Stimulated activated CD4-positive, alpha-beta T cell treated with anti-CD3 and anti-CD28 coated beads, Interleukin-15, amount 100 ng/mL, for 24 hours (primary cell): Measurements from ENCODE around the gene DACT1.
A peak's percentile ranks its signal among the peaks of the same experiment; 100 is the strongest.
"Not testable (repeated sequence)": the region's sequence is repeated elsewhere in the genome, so short reads cannot be mapped to it uniquely, and the experiment has no call there.

Experiments
- DNase-seq: peaks from one replicate; pipeline ENCODE4 v3.0.0-alpha.2; 2020

Gene DACT1, protein sequence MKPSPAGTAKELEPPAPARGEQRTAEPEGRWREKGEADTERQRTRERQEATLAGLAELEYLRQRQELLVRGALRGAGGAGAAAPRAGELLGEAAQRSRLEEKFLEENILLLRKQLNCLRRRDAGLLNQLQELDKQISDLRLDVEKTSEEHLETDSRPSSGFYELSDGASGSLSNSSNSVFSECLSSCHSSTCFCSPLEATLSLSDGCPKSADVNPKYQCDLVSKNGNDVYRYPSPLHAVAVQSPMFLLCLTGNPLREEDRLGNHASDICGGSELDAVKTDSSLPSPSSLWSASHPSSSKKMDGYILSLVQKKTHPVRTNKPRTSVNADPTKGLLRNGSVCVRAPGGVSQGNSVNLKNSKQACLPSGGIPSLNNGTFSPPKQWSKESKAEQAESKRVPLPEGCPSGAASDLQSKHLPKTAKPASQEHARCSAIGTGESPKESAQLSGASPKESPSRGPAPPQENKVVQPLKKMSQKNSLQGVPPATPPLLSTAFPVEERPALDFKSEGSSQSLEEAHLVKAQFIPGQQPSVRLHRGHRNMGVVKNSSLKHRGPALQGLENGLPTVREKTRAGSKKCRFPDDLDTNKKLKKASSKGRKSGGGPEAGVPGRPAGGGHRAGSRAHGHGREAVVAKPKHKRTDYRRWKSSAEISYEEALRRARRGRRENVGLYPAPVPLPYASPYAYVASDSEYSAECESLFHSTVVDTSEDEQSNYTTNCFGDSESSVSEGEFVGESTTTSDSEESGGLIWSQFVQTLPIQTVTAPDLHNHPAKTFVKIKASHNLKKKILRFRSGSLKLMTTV

DNA sequence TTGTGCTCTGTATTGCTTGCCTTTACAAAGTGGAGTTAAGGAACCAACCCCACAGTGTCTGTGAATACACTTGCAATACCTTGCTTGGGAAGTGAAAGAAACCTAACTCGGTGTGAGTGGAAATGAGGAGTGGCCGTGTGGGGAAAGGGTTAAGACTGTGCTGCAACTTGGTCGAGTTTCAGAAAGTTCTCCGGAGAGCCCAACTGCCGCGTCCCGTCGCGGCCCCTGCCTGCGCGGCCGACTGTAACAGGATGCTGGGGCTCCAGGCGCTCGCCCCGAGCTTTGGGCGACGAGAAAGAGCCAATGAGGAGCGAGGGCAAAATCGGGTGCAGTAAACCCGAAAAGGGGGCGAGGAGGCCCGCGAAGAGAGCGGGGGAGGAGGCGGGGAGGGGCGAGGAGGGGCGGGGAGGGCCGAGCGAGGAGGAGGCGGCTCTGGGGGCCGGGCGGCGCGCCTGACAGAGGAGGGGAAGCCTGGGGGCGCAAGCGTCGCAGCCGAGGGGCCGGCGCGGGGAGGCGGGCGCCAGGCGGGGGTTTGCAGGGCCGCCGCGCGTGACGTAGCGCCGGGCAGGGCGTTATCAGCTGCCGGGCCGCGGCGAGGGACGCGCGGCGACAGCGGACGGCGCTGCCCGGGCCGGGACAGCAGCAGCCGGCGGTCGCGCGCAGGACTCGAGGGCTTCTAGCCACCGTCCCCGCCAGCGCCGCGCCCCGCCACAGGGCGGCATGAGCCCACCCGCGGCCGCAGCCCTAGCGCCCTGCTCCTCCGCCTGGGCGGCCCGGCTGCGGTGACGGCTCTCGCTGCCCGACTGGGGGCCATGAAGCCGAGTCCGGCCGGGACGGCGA is at the start of gene DACT1:
DACT1 (plus strand) TSS at position 572 of the 840 bp plus-strand sequence; CDS start at position 813, 241 bp downstream.
- DNase-seq: peak; percentile 75

DNA sequence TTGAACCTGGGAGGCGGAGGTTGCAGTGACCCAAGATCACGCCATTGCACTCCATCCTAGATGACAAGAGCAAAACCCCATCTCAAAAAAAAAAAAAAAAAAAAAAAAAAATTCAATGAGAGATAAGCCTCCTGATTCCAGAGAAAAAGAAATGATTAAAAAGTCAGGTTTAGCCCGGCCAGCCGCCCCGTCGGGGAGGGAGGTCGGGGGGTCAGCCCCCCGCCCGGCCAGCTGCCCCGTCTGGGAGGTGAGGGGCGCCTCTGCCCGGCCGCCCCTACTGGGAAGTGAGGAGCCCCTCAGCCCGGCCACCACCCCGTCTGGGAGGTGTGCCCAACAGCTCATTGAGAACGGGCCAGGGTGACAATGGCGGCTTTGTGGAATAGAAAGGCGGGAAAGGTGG is 49.4 kb upstream of the DACT1 start:
- not testable (repeated sequence) for DNase-seq

DNA sequence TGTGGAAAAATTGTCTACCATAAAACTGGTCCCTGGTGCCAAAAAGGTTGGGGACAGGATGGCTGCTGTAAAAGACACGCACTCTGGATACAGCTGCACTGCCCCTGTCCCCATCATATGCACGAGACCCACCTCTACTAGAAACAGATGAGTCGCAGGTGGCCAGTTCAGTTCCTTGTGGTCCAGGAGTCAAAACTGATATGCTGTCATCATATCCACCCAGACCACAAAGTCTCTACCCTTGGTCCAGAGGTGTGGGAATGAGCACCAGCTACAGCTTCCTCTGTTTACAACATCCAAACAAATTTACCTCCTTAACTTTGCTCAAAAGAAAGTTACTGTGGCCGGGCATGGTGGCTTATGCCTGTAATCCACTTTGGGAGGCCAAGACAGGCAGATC is 43.8 kb upstream of the DACT1 start:
- no peak for DNase-seq

DNA sequence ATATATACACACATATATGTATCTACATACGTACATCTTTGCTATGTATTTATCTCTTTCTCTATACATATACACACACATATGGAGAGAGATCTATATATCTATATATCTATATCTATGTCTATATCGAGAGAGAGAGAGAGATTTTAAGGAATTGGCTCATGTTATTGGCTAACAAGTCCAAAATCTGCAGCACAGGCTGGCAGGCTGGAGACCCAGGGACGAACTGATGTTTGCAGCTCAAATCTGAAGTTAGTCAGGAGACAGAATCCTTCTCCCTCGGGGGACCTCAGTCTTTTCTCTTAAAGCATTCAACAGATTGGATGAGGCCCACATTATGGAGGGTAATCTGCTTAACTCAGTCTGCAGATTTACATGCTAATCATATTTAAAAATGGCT is 40.7 kb upstream of the DACT1 start:
- DNase-seq: no peak

DNA sequence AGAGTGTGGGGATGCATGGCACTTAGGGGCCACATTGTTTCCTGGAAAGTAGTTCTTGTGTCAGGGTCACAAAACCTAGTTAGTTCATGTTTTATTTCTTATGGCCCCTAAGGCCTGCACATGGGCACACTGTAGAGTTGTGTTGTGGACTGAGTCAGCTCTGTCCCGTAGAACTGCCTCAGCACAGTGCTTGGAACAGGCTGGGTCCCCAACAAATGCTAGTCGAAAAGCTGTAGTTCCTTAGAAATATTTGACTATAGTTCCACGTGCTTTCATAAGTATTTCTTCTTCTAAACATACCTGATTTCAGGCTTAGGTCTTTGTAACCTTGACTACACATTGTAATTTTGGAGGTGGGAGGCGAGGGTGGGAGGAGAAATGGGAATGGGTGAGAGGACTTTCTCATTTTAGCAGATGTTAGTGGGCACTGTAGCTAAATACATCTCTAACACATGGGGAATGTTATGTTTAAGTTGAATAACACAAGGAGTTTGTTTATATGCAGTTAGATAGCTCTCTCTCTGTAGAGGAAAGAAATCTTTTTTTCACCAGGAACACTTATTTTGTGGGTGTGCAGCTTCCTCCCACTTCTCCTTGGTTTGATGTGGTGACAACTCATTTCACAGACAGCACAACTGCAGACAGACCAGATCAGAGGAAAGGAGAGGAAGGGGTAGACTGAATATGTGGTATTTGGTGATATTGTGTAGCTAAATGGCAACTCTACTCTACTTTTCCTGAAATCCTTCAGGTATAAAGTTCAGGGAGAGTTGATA is 39.5 kb upstream of the DACT1 start:
- no peak for DNase-seq

DNA sequence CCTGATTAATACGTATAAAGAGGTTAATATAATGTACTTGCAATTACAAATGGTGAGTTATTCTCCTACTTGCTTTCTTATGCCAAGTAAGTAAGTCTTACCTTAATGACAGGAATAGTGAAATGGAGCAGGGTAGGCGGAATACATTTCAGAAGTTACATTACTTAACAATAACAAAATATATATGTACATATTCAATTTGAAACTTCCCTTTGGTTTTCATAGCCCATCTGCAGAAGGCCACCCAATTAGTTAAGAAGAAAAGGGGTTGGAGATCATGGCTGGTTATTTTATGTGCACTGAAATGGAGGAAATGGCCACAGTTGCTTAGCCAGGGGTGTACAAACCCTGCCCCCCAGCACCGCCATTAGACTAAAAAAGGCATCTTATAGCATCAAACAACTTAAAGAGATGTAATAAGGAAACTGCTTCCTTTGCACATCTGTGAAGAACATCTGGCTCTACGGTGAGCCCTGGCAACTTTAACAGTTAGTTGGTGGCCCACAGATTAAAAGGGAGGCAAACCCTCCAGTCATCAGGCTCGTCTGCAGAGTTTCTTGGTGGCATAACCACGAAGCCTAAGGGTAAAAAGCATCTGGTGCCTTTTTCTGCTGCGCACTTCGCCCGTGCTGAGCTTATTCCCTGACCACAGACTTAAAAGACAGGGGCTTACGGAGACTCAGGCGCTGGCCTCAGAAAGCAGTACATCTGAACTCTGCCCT is 38.8 kb upstream of the DACT1 start:
- DNase-seq: no peak

DNA sequence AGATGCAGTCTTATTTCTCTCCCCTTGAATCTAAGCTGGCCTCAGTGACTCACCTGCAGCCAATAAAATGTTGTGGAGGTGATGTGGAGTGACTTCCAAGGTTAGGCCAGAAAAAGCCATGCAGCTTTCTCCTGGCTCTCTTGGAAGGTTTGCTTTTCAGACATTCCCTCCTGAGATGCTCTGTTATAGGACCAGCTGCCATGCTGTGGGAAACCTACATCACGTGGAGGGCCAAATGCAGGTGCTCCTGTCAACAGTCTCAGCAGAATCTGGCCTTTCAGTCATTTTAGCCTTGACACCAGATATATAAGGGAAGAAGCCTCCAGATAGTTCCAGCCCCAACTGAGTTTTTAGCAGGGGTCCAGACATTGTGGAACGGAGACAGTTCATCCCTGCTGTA is 38.1 kb upstream of the DACT1 start:
- no peak for DNase-seq

DNA sequence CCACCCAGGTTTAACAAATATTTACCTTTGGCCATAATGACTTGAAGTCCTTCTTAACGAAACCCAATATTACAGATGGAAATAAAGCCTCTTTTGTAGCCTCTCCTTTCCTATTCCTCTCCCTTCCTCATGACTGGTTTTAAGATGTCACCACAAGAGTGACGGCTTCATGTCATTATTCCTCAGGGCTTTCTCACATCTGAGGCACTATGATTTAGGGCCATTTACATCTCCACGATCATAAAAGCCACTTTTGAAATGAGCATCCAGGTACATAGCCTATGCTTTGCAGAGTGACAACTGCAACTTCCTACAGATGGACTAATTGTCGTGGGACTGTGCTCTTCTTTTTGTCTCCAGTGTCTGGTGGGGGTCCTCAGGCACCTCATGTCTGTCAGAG is 32.3 kb upstream of the DACT1 start:
- DNase-seq: no peak

DNA sequence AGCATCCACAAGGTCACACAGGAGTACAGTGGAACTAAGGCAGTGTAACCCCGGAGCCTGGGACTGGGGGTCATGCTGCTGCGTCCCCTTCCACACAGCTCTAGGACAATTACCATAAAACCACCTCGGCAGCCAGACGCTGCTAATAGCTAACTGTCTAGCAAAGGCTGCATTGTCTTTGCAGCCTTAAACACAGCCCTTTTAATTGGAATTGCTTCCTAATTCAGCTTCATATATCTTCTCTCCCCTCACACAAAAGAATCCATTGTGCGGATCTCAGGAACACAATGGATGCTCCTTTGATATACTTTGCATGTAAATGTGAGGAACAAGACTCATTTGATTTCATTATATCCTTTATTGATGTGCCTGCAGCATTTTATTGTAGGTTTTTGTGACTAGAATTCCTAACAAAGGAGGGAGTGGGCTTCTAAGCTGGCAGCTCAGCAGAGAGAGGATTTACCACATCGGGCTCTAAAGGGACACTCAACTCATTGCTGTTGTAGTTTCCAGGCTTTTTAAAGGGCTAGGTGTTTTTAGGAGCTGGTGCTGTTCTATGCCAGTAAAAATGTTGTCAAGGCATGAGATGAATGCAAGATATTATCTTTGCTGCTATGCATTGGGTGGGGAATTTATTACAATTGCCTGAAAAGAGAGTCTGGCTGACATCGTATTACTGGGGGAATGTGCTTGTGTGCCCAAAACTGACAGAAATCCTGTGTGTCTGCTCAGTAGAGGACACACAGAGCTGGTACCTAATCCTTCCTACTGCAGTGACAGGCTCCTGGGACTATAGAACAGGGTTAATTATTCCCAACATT is 30.4 kb upstream of the DACT1 start:
- no peak for DNase-seq

DNA sequence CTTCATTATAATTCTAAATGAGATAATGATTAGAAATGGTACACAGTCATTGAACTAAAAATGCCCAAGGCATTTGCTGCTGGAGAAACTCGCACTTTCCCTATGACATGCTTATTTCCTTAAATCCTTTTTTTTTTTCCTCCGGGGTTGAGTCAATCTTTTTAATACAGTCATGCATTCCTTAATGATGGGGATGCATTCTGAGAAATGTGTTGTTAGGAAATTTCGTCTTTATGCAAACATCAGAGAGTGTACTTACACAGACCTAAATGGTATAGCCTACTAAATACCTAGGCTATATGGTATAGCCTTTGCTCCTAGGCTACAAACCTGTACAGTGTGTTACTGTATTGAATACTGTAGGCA is 29.8 kb upstream of the DACT1 start:
- DNase-seq: no peak

DNA sequence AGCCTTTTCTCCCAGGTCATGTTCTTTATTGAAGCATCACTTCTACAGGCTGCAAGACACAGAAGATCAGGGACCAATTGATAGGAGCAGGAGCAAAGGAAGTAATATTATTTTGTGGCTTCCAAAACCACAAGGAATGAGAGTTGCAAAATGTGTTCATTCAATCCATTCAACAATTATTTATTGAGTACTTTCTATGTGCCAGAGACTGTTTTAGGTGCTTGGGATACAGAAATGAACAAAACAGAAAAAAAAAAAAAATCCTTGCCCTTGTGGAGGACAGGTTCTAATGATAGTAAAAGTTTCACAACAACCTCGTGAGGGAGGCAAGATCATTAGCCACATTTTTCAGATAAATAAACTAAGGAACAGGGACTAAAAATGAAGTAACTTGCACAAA is 20.1 kb upstream of the DACT1 start:
- DNase-seq: no peak

DNA sequence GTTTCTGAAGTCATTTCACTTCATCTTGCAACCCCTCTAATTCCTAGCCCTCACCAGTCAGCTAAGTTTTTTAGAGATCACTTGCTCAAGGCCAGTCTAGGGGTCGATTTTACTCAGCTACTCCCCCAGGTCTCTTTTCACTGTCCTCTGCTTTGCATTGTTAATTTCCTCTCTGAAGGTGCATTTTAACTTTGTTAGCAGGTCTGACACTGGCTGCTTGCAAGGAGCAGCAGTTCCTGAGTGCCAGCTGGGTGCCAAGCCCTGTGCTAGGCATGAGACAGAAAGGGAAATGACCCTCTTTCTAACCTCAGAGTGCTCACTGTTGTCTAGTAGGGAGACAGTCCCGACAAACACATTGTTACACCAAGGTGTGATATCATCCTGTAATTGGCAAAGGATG is 17.8 kb upstream of the DACT1 start:
- DNase-seq: no peak

DNA sequence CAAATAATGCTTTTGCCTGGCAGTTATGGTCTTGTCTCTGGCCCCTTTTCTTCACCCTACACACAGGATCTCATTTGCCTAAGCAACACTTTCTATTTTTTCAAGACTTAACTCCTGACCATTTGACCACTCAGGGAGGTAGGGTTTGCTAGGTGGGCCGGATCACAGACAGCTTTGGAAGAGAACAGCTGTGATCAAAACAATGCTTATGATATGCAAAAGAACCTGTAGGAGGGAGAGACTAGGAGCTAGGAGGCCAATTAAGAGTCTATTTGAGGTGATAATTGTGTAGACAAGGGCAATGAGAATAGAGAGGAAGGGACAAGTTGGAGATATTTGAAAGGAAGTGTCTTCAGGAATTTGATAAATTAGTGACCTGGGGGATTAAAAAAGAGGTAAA is 12.3 kb upstream of the DACT1 start:
- no peak for DNase-seq

DNA sequence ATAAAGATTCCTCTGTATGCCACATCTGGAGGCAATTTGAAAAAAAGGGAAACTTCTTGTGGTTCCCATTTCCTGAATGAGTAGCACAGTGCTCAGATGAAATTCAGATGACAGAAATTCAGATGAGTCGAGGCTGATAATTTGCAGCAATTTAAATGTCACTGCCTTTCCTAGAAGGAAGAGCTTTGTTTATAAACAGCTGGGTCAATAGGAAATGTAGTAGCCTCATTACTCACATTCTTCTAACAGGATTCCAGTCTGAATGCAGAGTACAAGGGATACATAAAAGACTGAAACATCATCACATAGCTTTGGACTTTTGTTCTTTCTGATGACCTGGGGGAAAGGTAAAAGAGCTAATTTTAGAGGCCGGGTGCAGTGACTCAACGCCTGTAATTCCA is 11.3 kb upstream of the DACT1 start:
- DNase-seq: no peak

DNA sequence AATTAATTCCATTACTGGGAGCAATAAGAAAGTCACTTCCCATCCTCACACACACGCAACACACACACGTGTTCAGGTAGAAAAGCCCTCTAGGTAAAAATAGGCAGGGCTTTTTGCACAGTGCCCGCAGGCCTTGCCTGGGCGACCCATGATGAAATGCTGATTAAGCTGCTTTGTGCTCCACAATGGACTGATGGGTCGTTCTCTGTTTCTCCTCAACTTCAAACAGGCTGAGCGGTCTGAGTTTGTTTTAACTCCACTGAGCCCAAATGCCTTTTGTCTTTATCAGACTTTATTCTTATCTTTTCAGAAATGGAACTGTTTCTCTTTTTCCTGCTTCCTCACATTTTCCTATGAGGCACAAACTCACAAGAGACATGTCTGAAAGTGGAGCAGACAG is 9.4 kb upstream of the DACT1 start:
- no peak for DNase-seq

DNA sequence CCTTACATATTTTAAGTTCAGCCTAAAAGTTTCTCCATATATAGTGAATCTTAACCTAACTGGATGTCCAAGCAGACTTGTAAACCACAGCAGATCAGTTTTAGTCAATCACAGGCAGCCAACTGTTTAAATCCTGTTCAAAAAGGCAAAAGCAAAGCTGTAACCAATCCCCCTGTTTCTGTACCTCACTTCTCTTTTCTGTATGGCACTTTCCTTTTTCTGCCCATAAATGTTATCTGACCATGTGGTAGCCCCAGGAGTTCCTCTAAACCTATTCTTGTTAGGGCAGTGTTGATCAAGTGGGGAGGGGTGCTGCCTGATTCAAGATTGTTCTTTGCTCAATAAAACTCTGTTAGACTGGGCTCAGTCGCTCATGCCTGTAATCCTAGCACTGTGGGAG is 8.5 kb upstream of the DACT1 start:
- DNase-seq: no peak

DNA sequence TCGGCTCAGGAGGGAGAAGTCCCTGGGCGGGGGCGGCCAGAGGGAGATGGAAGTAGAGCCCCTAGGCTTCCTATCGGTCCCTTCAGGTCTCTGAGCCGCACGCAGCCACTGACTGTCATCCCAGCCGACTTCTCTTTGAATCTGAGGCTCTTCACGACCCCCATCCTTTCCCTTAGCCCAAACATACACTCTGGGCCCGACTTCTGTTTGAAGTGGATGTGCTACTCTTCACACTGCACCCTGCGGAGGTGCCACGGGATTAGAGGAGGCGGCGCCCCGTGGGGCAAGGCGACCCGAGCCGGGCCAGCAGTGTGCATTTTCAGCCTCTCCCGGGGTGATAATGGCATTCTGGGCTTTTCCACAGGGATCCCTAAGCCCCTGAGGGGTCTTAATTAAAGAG is 6.0 kb upstream of the DACT1 start:
- DNase-seq: no peak

DNA sequence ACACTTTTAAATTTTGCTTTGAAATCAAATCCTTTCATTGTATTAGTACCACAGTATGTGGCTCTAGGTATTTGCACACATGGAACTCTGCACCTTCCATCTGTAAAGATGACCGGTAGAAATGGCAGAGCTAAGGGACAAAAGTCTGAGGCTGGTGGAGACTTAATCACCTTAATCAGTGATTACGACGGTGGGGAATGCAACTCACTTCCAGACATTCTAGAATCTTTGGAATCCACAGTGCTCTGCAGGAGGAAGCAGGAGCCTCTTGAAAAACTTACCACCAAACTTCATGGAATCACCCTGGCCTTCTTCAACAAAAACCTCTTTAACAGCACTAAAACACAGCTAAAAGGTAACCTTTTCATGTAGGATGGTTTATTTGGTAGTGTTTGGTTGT is 3.9 kb upstream of the DACT1 start:
- no peak for DNase-seq

DNA sequence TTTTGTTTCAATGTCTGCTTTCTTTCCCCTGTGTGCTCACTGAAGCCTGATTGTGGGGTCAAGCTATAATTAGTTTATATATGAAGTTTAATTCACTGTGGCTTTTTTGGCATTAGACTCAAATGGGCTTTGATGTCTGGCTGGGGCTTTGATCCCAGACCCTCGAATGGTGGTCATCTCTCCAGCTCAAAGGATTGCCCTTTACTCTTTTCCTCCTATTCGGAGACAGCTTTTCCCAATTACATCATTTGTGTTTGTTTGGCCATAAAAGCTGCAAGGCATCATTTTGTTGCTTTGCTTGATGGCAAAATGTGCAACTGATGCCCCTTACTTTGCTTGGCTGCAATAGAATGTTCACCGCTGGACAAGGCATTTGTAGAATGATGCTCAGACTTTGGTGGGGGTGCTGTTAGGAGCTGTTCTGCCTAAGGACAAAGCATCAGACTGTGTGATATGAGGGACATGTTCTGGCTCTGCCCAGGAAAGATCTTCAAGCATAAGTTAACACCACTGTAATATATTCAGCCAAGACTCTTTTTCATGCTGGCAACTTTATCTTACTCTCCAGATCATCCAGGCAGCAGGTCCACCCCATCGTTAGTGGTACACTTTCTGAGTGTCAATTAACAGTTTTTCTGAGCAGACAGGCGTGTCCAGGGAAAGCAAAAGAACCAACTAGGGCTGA is 3.2 kb upstream of the DACT1 start:
- DNase-seq: no peak

DNA sequence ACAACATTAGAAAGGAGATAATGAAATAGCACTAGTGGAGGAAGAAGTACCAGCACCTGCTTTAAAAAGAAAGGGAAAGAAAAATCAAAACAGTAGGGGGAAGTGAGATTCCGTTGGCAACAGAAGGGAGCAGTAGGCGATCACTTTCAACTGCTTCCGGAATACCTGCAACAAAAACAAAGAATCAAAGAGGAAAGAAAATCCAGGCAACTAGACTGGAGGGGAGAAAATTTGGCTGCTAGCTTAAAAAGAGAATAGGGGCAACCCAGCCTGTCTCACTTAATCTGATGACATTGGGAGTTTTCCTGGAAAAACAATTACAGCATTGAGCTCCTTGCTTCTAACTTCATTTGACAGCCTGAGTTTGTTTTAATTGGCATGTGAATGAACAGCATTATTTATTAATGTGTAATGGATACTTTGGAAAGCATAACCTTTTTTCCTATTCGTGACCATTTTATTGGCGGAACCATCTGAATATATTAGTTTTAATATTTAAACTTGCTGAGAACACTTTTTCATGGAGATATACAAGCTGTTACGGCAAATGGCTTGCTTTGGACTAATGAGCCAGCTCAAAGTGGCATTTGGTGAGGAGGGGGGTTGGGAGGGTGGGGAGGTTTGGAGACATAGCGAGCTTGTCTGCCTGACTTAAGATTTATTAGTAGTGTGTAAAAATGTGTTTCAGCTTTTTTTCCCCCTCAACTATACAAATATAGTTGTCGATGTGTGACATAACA is 2.5 kb upstream of the DACT1 start:
- DNase-seq: no peak
